GM12878 (cell line): ENCODE measurements around the gene KIF26A. TPM values are rescaled to one million over a fixed set of nuclear protein-coding genes. Genes with fewer than 3 reads are reported as not detected.

ENCODE experiments used
- ATAC-seq: fragments of 200-7000 bp; cut with Tn5 transposase; 3 replicates; pipeline ENCODE4 v1.9.1; 2020; ENCODE audit warnings: mild to moderate bottlenecking, moderate library complexity
- BruUV-seq: library from RNA; stranded (reverse); fragments of 400-500 nt; replicated peaks from 2 replicates; lab custom pipeline; 2021; lab: Mats Ljungman, UMichigan
- CTCF ChIA-PET: fragments of 300-600 bp; sonication (Branson Sonifier 250); formaldehyde crosslinking; extraction: SDS; loops from one replicate; lab custom pipeline; 2021; ENCODE audit warnings: inconsistent platforms; lab: Yijun Ruan, JAX
- POLR2A ChIA-PET: fragments of 350-600 bp; formaldehyde crosslinking; extraction: SDS; loops from one replicate; lab custom pipeline; 2021; ENCODE audit warnings: inconsistent platforms; lab: Charles Lee
- RAD21 ChIA-PET: fragments of 300-600 bp; sonication (Branson Sonifier 250); formaldehyde crosslinking; loops from one replicate; lab custom pipeline; 2023; ENCODE audit warnings: antibody characterized with exemption; ENCODE audit not compliant: unreplicated experiment; lab: Charles Lee
- SMC1A ChIA-PET: fragments of 300-600 bp; sonication (Branson Sonifier 250); formaldehyde crosslinking; loops from one replicate; lab custom pipeline; 2023; ENCODE audit not compliant: unreplicated experiment, uncharacterized antibody; lab: Charles Lee
- DNase-seq: peaks from one replicate; pipeline ENCODE4 v3.0.0-alpha.2; 2011; ENCODE audit warnings: low read depth, low spot score
- FAIRE-seq: peaks from 3 replicates; lab custom pipeline; 2011; peaks lifted over from hg19 to GRCh38; lab: Jason Lieb, UNC
- H2AFZ ChIP-seq: 2 replicates; pipeline ENCODE4 v1.6.0; 2011; ENCODE audit warnings: low read depth, low read length, control low read depth; ENCODE audit not compliant: control insufficient read depth
- H3K27ac ChIP-seq: 2 replicates; pipeline ENCODE4 v1.5.1; 2011; ENCODE audit warnings: control low read depth; ENCODE audit not compliant: control insufficient read depth, insufficient read depth
- H3K27me3 ChIP-seq, 2 experiments: replicated peaks in 1 of 2; 2 replicates each; pipeline versions ENCODE4 v1.6.0 to v1.6.1; 2011; ENCODE audit warnings: low read length in 1 of 2; ENCODE audit not compliant: control insufficient read depth in 2 of 2, insufficient read depth in 2 of 2
- H3K36me3 ChIP-seq, 2 experiments: 2 replicates each; pipeline ENCODE4 v1.5.1; 2011; ENCODE audit warnings: low read length in 1 of 2; ENCODE audit not compliant: control insufficient read depth in 2 of 2, insufficient read depth in 2 of 2
- H3K4me1 ChIP-seq: 2 replicates; pipeline ENCODE4 v1.6.1; 2011; ENCODE audit warnings: mild to moderate bottlenecking, low read length, moderate library complexity, mixed read lengths; ENCODE audit not compliant: control insufficient read depth, insufficient read depth
- H3K4me2 ChIP-seq: 2 replicates; pipeline ENCODE4 v1.6.0; 2011; ENCODE audit warnings: control low read depth; ENCODE audit not compliant: control insufficient read depth, insufficient read depth
- H3K4me3 ChIP-seq: fragments of 200-600 bp; sonication (generic); 2 replicates; pipeline ENCODE4 v1.5.1; 2016
- H3K79me2 ChIP-seq: 2 replicates; pipeline ENCODE4 v1.6.0; 2011; ENCODE audit warnings: low read length; ENCODE audit not compliant: control insufficient read depth, insufficient read depth
- H3K9ac ChIP-seq: 2 replicates; pipeline ENCODE4 v1.8.0; 2011; ENCODE audit warnings: low read length, control low read depth, mixed read lengths; ENCODE audit not compliant: control insufficient read depth, insufficient read depth
- H3K9me3 ChIP-seq: replicated peaks from 3 replicates; pipeline ENCODE4 v1.5.1; 2011; ENCODE audit warnings: mild to moderate bottlenecking, low read length; ENCODE audit not compliant: control insufficient read depth, insufficient read depth
- H4K20me1 ChIP-seq: 2 replicates; pipeline ENCODE4 v1.6.0; 2011; ENCODE audit not compliant: control insufficient read depth, insufficient read depth
- EZH2 ChIP-seq: IDR thresholded peaks from 2 replicates; pipeline ENCODE4 v1.6.1; 2012; ENCODE audit warnings: low read depth, mild to moderate bottlenecking, control low read depth, inconsistent platforms, low read length, borderline replicate concordance; ENCODE audit not compliant: control insufficient read depth
- MYB ChIP-seq: fragments of 150-350 bp; IDR thresholded peaks from 2 replicates; pipeline ENCODE4 v1.6.1; 2014; ENCODE audit warnings: mild to moderate bottlenecking, low read depth, low read length, borderline replicate concordance
- RELB ChIP-seq: fragments of 450-650 bp; IDR thresholded peaks from 2 replicates; pipeline ENCODE4 v1.6.1; 2017; ENCODE audit warnings: low read depth, mild to moderate bottlenecking, moderate library complexity
- SMARCA5 ChIP-seq: fragments of 450-650 bp; IDR thresholded peaks from 2 replicates; pipeline ENCODE4 v1.6.1; 2017; ENCODE audit warnings: mild to moderate bottlenecking
- SPI1 ChIP-seq: IDR thresholded peaks from 2 replicates; pipeline ENCODE4 v1.6.1; 2011; ENCODE audit warnings: low read depth, mild to moderate bottlenecking, low read length, moderate library complexity, borderline replicate concordance; ENCODE audit not compliant: insufficient read depth
- STAT1 ChIP-seq: fragments of 450-650 bp; conservative IDR thresholded peaks from 2 replicates; pipeline ENCODE4 v1.6.1; 2014; ENCODE audit warnings: antibody characterized with exemption, mild to moderate bottlenecking
- ZNF217 ChIP-seq: fragments of 450-650 bp; IDR thresholded peaks from 2 replicates; pipeline ENCODE4 v1.6.1; 2017; ENCODE audit warnings: antibody characterized with exemption, mild to moderate bottlenecking
- ZNF384 ChIP-seq: IDR thresholded peaks from 2 replicates; pipeline ENCODE4 v1.6.1; 2012; ENCODE audit warnings: low read depth, mild to moderate bottlenecking, low read length, improper control_type of control experiment, borderline replicate concordance
- WGBS: methylation state at CpG from one replicate; pipeline ENCODE4 v1.1.6; 2016; ENCODE audit warnings: low lambda C conversion rate; ENCODE audit not compliant: insufficient replicate concordance, insufficient coverage; ENCODE audit errors: missing lambda C conversion rate; 5-methylcytosine and 5-hydroxymethylcytosine counted together
- in situ Hi-C: fragments of 300-500 bp; cut with MboI; formaldehyde crosslinking; loops from 9 replicates; pipeline ENCODE4 v1.14.3; 2018; ENCODE audit warnings: mixed read lengths
- intact Hi-C: fragments of 100-400 bp; cut with micrococcal nuclease; formaldehyde crosslinking; loops from one replicate; pipeline ENCODE4 v1.14.2; 2022; ENCODE audit not compliant: unreplicated experiment
- polyA plus RNA-seq, 11 experiments: library from polyadenylated mRNA; depleted of rRNA in 4 of 11; unstranded in 6 of 11; stranded (reverse) in 5 of 11; fragments of >200 nt; fragmentation: Nextera tagmentation in 4 of 11; fragmentation: Illumina TruSeq in 1 of 11; extraction: Ambion mirVana in 4 of 11; extraction: Trizol in 1 of 11; gene quantifications; 1 replicate in 1 of 11; 2 replicates in 10 of 11; pipeline versions ENCODE4 v1.2.1 to v1.2.3, GENCODE V29; 2011 to 2016; ENCODE audit warnings: inconsistent platforms in 2 of 11, missing spikeins in 2 of 11, low read depth in 1 of 11
- total RNA-seq, 4 experiments: library from RNA; depleted of rRNA in 3 of 4; stranded (reverse); fragments of >200 nt in 3 of 4; fragmentation: Illumina TruSeq in 1 of 4; extraction: Trizol in 1 of 4; gene quantifications; 2 replicates each; pipeline versions ENCODE4 v1.2.1 to v1.2.3, GENCODE V29; 2013 to 2021
- TF ChIP-seq, protein P1 (sequence below): IDR thresholded peaks from 2 replicates; pipeline ENCODE4 v1.6.1; 2011; ENCODE audit warnings: borderline replicate concordance, low read depth, mild to moderate bottlenecking, moderate library complexity, low read length; ENCODE audit not compliant: insufficient read depth, poor library complexity, severe bottlenecking
- TF ChIP-seq, protein P2 (sequence below): fragments of 450-650 bp; IDR thresholded peaks from 2 replicates; pipeline ENCODE4 v1.6.1; 2017; ENCODE audit warnings: borderline replicate concordance

KIF26A gene
- total and polyA plus RNA-seq, 10 of the 15 experiments (the other 5 are each of a cell fraction or from before 2014, with no cell fraction given): 0.05 TPM; not detected in 9

DNA sequence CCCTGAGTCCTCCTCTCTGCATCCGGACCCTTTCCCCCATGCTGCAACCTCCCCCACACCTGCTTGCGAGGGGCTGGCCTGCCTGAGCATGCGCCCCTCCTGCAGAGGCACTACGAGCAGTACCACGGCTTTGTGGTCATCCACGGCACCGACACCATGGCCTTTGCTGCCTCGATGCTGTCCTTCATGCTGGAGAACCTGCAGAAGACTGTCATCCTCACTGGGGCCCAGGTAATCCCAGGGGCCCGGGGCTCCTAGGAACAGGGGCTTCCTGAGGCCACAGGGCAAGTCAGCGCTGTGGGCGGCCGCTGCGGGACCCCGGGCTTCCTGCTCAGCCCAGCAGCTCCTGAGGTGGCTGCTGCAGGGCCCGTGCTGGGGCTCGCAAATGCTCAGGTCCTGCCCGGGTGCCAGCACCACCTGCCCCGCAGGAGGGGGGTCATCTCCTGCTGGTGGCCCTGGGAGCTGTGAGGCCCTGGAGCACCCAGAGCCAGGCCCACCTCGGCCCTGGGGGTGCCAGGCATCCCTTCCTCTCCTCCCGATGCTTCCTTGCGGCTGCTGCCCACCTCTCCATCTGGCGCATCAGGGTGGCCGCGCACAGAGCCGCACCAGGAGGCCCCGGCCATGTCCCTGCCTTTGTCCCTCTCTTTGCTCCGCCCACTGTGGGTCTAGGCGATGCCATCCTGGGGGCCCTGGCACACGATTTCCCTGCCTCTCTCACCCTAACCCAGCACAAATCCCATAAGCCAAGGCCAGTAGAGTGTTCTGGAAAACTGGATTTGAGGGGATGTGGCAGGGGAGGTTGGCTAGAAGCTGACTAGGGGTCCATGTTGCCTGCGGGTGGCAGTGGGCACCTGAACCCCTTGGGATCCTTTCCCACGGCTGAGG lies 42.7 kb upstream of the KIF26A start:
- intact Hi-C loops: no loop called here
- CTCF ChIA-PET: interaction anchor here (0.9 to 1.5 kb wide), 2 partner anchors 18 kb away, joined by 4 to 6 read pairs; no protein-coding TSS in a partner anchor
- H3K9ac ChIP-seq: no peak overlapping the region
- no peaks in the 10 kb centered on the region for H3K36me3 ChIP-seq
- TF ChIP-seq ZNF217 (no peak), EZH2 (no peak), SPI1 (no peak), ZNF384 (no peak), MYB (no peak), RELB (no peak), SMARCA5 (no peak), STAT1 (no peak)
- TF ChIP-seq, protein P1, sequence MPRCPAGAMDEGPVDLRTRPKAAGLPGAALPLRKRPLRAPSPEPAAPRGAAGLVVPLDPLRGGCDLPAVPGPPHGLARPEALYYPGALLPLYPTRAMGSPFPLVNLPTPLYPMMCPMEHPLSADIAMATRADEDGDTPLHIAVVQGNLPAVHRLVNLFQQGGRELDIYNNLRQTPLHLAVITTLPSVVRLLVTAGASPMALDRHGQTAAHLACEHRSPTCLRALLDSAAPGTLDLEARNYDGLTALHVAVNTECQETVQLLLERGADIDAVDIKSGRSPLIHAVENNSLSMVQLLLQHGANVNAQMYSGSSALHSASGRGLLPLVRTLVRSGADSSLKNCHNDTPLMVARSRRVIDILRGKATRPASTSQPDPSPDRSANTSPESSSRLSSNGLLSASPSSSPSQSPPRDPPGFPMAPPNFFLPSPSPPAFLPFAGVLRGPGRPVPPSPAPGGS: no peak
- TF ChIP-seq, protein P2, sequence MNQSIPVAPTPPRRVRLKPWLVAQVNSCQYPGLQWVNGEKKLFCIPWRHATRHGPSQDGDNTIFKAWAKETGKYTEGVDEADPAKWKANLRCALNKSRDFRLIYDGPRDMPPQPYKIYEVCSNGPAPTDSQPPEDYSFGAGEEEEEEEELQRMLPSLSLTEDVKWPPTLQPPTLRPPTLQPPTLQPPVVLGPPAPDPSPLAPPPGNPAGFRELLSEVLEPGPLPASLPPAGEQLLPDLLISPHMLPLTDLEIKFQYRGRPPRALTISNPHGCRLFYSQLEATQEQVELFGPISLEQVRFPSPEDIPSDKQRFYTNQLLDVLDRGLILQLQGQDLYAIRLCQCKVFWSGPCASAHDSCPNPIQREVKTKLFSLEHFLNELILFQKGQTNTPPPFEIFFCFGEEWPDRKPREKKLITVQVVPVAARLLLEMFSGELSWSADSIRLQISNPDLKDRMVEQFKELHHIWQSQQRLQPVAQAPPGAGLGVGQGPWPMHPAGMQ: no peak
- TF ChIP-seq, all 136 proteins: peak for 0
- ATAC-seq (no peak), FAIRE-seq (no peak), DNase-seq (no peak)
- Histone ChIP-seq H3K27ac (no peak overlapping the region), H3K9me3 (no peaks in the 10 kb centered on the region), H3K4me2 (no peak overlapping the region), H3K79me2 (no peaks in the 10 kb centered on the region), H3K4me3 (no peak overlapping the region), H2AFZ (no peak overlapping the region), H4K20me1 (no peaks in the 10 kb centered on the region), H3K4me1 (no peaks in the 10 kb centered on the region), H3K27me3 (0 out of 4 replicates have a peak, but pooled peaks cover 0 to 1% of the 10 kb centered on the region in 2 experiments)
- POLR2A ChIA-PET: no interaction called here
- BruUV-seq: no TSS peak
- SMC1A ChIA-PET: no interaction called here
- RAD21 ChIA-PET: no interaction called here
- 64% methylated on average over 27 of the region's 31 CpGs for WGBS
- in situ Hi-C loops: no loop called here
